Nephron progenitor cell (in vitro differentiated cells): ENCODE measurements around the gene ZBTB7C.

Source experiments
- DNase-seq: peaks from one replicate; pipeline ENCODE4 v3.0.0; 2021
- H3K27ac Mint-ChIP-seq: 2 replicates; pipeline ENCODE4 v1.8.0; 2021; ENCODE audit warnings: mild to moderate bottlenecking, moderate library complexity, mixed read lengths
- H3K27me3 Mint-ChIP-seq: 2 replicates; pipeline ENCODE4 v1.8.0; 2021; ENCODE audit warnings: mild to moderate bottlenecking, low read depth, mixed read lengths; ENCODE audit not compliant: poor library complexity
- H3K36me3 Mint-ChIP-seq: 2 replicates; pipeline ENCODE4 v1.8.0; 2021; ENCODE audit warnings: low read depth, mixed read lengths
- H3K4me1 Mint-ChIP-seq: 2 replicates; pipeline ENCODE4 v1.8.0; 2021; ENCODE audit warnings: mixed read lengths
- H3K4me3 Mint-ChIP-seq: 2 replicates; pipeline ENCODE4 v1.8.0; 2021; ENCODE audit warnings: mild to moderate bottlenecking, moderate library complexity, mixed read lengths
- H3K9me3 Mint-ChIP-seq: 2 replicates; pipeline ENCODE4 v1.8.0; 2021; ENCODE audit warnings: mild to moderate bottlenecking, moderate library complexity, mixed read lengths
- CTCF ChIP-seq: fragments of 200-600 bp; sonication (generic); IDR thresholded peaks from 2 replicates; pipeline ENCODE4 v1.5.0; 2021; ENCODE audit warnings: antibody characterized with exemption

ZBTB7C gene

GRCh38 chr18:48116873-48117630 is 292.1 kb downstream of the ZBTB7C start:
- no peak overlapping the region for H3K4me3 Mint-ChIP-seq
- H3K4me1 Mint-ChIP-seq, result peaks cover 20% of the 10 kb centered on the region
- H3K9me3 Mint-ChIP-seq, result no peaks in the 10 kb centered on the region
- DNase-seq, result no peak
- H3K36me3 Mint-ChIP-seq, result no peaks in the 10 kb centered on the region
- no peak overlapping the region for H3K27ac Mint-ChIP-seq
- peaks cover 15% of the 10 kb centered on the region for H3K27me3 Mint-ChIP-seq
- TF ChIP-seq CTCF, result no peak

- H3K36me3 Mint-ChIP-seq, result no peaks in the 10 kb centered on the region
- no peaks in the 10 kb centered on the region for H3K9me3 Mint-ChIP-seq
- H3K27ac Mint-ChIP-seq, result no peak overlapping the region
- peaks cover 15% of the 10 kb centered on the region for H3K27me3 Mint-ChIP-seq
- no peak for TF ChIP-seq CTCF
- no peak overlapping the region for H3K4me3 Mint-ChIP-seq
- DNase-seq, result no peak
- H3K4me1 Mint-ChIP-seq, result peaks cover 21% of the 10 kb centered on the region
Observed at GRCh38 chr18:48116017-48116416, 293.2 kb downstream of the ZBTB7C start.

- H3K36me3 Mint-ChIP-seq, result no peaks in the 10 kb centered on the region
- DNase-seq, result no peak
- no peak for TF ChIP-seq CTCF
- H3K27ac Mint-ChIP-seq, result no peak overlapping the region
- no peak overlapping the region for H3K4me3 Mint-ChIP-seq
- H3K4me1 Mint-ChIP-seq, result peaks cover 33% of the 10 kb centered on the region
- no peaks in the 10 kb centered on the region for H3K9me3 Mint-ChIP-seq
- H3K27me3 Mint-ChIP-seq, result peaks cover 14% of the 10 kb centered on the region
Observed at GRCh38 chr18:48113691-48114090, 295.5 kb downstream of the ZBTB7C start.

- H3K4me3 Mint-ChIP-seq, result no peak overlapping the region
- H3K36me3 Mint-ChIP-seq, result no peaks in the 10 kb centered on the region
- H3K4me1 Mint-ChIP-seq, result peaks cover 47% of the 10 kb centered on the region
Observed at GRCh38 chr18:48111587-48111986, 297.6 kb downstream of the ZBTB7C start.

GRCh38 chr18:48110797-48111196 is 298.4 kb downstream of the ZBTB7C start:
- H3K36me3 Mint-ChIP-seq, result no peaks in the 10 kb centered on the region
- no peak overlapping the region for H3K4me3 Mint-ChIP-seq
- H3K4me1 Mint-ChIP-seq, result peaks cover 54% of the 10 kb centered on the region
- peaks cover 9% of the 10 kb centered on the region for H3K27me3 Mint-ChIP-seq
- H3K27ac Mint-ChIP-seq, result no peak overlapping the region
- H3K9me3 Mint-ChIP-seq, result no peaks in the 10 kb centered on the region
- DNase-seq, result no peak
- no peak for TF ChIP-seq CTCF

More at GRCh38 chr18:48111587-48111986, 297.6 kb downstream of the ZBTB7C start:
- Mint-ChIP-seq H3K27me3 (peaks cover 14% of the 10 kb centered on the region), H3K9me3 (no peaks in the 10 kb centered on the region), H3K27ac (no peak overlapping the region)
- no peak for DNase-seq
- TF ChIP-seq CTCF, result no peak

- DNase-seq, result no peak
- H3K27ac Mint-ChIP-seq, result no peak overlapping the region
- TF ChIP-seq CTCF, result no peak
- H3K36me3 Mint-ChIP-seq, result no peaks in the 10 kb centered on the region
- peaks cover 58% of the 10 kb centered on the region for H3K4me1 Mint-ChIP-seq
- H3K27me3 Mint-ChIP-seq, result peaks cover 7% of the 10 kb centered on the region
- H3K4me3 Mint-ChIP-seq, result no peak overlapping the region
- H3K9me3 Mint-ChIP-seq, result no peaks in the 10 kb centered on the region
Observed at GRCh38 chr18:48109961-48110493, 299.2 kb downstream of the ZBTB7C start.
